Cardiac fibroblast (primary cell): ENCODE results near the gene ARL1.

ENCODE experiments used
- DNase-seq, 2 donors: peaks; one replicate each; pipeline versions ENCODE4 v3.0.0 to v3.0.0-alpha.2; 2010; ENCODE audit warnings: low read depth in 2 of 2
- H3K4me3 ChIP-seq, 2 donors: replicated peaks in 1 of 2; 1 replicate in 1 of 2; 2 replicates in 1 of 2; pipeline ENCODE4 v1.5.1; 2011; ENCODE audit warnings: low read depth in 2 of 2, low read length in 2 of 2, mild to moderate bottlenecking in 2 of 2, moderate library complexity in 1 of 2
- CTCF ChIP-seq: IDR thresholded peaks from one replicate; pipeline ENCODE4 v1.5.1; 2011; ENCODE audit warnings: low read depth, mild to moderate bottlenecking, low read length, inconsistent platforms

The ARL1 gene

GRCh38 chr12:101375573-101375972 is 32.0 kb downstream of the ARL1 start:
- TF ChIP-seq CTCF, result no peak
- DNase-seq, result no peak
- no peak overlapping the region for H3K4me3 ChIP-seq

DNA sequence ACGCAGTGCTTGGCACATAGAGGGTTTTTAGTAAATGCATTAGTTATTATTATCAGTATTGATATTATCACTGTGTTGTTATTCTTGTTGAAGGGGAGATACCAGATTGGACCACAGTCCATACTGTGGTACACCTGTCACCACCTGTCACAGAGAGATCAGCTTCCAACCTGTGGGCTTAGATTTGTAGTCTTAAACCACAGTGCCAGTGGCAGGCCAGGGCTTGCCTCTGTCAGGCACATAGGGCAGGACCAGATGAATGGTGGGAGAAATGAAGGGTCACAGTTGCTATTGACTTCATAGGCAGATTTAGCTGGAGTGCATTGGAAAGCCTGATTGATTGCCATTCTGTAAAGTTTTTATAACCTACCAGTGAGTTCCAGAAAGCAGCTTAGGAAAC is 35.1 kb downstream of the ARL1 start:
- TF ChIP-seq CTCF, result no peak
- no peak overlapping the region for H3K4me3 ChIP-seq
- no peak for DNase-seq

DNA sequence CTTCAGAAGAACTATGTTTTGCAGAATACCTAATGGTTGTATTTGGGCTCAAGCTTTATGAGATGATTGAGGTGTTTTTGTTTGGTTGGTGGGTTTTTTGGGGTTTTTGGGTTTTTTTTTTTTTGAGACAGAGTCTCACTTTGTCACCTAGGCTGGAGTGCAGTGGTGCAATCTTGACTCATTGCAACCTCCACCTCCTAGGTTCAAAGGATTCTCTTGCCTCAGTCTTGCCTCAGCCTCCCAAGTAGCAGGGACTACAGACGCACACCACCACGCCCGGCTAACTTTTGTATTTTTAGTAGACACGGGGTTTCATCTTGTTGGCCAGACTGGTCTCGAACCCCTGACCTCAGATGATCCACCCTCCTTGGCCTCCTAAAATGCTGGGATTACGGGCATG is 39.6 kb downstream of the ARL1 start:
- no peak for DNase-seq
- no peak for TF ChIP-seq CTCF
- no peak overlapping the region for H3K4me3 ChIP-seq

DNA sequence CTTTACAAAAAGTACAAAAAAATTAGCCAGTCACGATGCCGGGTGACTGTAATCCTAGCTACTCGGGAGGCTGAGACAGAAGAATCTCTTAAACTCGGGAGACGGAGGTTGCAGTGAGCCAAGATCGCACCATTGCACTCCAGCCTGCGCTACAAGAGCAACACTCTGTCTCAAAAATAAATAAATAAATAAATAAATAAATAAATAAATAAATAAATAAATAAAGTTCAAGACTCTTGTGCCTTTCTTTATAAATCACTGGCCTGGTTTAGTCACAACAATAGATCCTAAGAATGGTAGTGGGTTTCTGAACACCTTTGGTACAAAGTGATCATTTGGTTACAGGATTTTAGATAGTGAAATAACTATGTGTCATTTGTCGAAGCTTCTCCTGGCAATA is 46.1 kb downstream of the ARL1 start:
- DNase-seq, result no peak
- H3K4me3 ChIP-seq, result no peak overlapping the region
- no peak for TF ChIP-seq CTCF

DNA sequence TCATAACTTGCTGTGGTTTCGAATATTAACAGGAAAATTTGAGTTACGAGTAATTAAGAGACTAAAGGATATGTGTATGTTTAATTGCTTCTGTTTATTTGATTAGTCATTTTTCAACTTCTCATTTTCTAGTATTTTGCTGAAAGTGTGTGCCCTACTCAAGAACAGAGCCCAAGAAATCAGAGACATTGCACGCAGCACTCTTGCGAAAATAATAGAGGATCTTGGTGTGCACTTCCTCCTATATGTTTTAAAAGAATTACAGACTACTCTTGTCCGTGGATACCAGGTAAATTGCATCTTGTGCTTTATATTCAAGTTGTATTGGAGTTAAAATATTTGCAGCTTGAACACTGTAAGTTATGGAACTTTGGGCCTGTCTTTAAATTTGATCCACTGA is 50.8 kb downstream of the ARL1 start:
- DNase-seq, result no peak
- H3K4me3 ChIP-seq, result no peak overlapping the region
- TF ChIP-seq CTCF, result no peak

- no peak for DNase-seq
Measured at GRCh38 chr12:101351682-101352081, 55.9 kb downstream of the ARL1 start.

More at GRCh38 chr12:101351682-101352081, 55.9 kb downstream of the ARL1 start:
- no peak for TF ChIP-seq CTCF
- H3K4me3 ChIP-seq, result no peak overlapping the region
